Keratinocyte (primary cell): ENCODE data around the gene MAP7. TPM values are rescaled to one million over a fixed set of nuclear protein-coding genes. Genes with fewer than 3 reads are reported as not detected.
A peak's percentile ranks its signal among the peaks of the same experiment; 100 is the strongest.

Experiments used
- DNase-seq: peaks from one replicate; pipeline ENCODE4 v3.0.0-alpha.2; 2011; ENCODE audit warnings: low read depth, missing footprints, low spot score
- FAIRE-seq: peaks from 2 replicates; lab custom pipeline; 2011; peaks lifted over from hg19 to GRCh38; lab: Jason Lieb, UNC
- H2AFZ ChIP-seq: 2 replicates; pipeline ENCODE4 v1.6.0; 2012; ENCODE audit warnings: low read length, control low read depth, inconsistent platforms; ENCODE audit not compliant: control insufficient read depth
- H3K27ac ChIP-seq: 2 replicates; pipeline ENCODE4 v1.5.1; 2011; ENCODE audit warnings: low read length; ENCODE audit not compliant: control insufficient read depth, insufficient read depth
- H3K27me3 ChIP-seq: 3 replicates; pipeline ENCODE4 v1.6.0; 2011; ENCODE audit warnings: low read length; ENCODE audit not compliant: control insufficient read depth, insufficient read depth; ENCODE audit errors: extremely low read depth
- H3K36me3 ChIP-seq, 2 experiments: 2 replicates in 1 of 2; 3 replicates in 1 of 2; pipeline ENCODE4 v1.5.1; 2011; ENCODE audit warnings: low read length in 2 of 2, mild to moderate bottlenecking in 1 of 2; ENCODE audit not compliant: control insufficient read depth in 2 of 2, insufficient read depth in 2 of 2; ENCODE audit errors: extremely low read depth in 1 of 2
- H3K4me1 ChIP-seq: 3 replicates; pipeline ENCODE4 v1.5.1; 2011; ENCODE audit warnings: low read length; ENCODE audit not compliant: control insufficient read depth, insufficient read depth; ENCODE audit errors: extremely low read depth
- H3K4me2 ChIP-seq: 3 replicates; pipeline ENCODE4 v1.6.0; 2011; ENCODE audit warnings: low read depth, low read length; ENCODE audit not compliant: control insufficient read depth, insufficient read depth; ENCODE audit errors: extremely low read depth
- H3K4me3 ChIP-seq, 3 experiments: fragments of 200-600 bp in 1 of 3; sonication (generic) in 1 of 3; 2 replicates in 2 of 3; 3 replicates in 1 of 3; pipeline ENCODE4 v1.5.1; 2011 to 2016; ENCODE audit warnings: low read length in 3 of 3, mild to moderate bottlenecking in 3 of 3, control low read depth in 2 of 3, inconsistent platforms in 1 of 3, low read depth in 1 of 3, mixed read lengths in 1 of 3, mixed run types in 1 of 3, moderate library complexity in 1 of 3; ENCODE audit not compliant: control insufficient read depth in 2 of 3, insufficient read depth in 2 of 3; ENCODE audit errors: extremely low read depth in 1 of 3
- H3K79me2 ChIP-seq: 2 replicates; pipeline ENCODE4 v1.6.0; 2012; ENCODE audit warnings: low read length; ENCODE audit not compliant: control insufficient read depth, insufficient read depth
- H3K9ac ChIP-seq: 3 replicates; pipeline ENCODE4 v1.6.0; 2011; ENCODE audit warnings: low read length; ENCODE audit not compliant: control insufficient read depth, insufficient read depth; ENCODE audit errors: extremely low read depth
- H3K9me1 ChIP-seq: 3 replicates; pipeline ENCODE4 v1.6.0; 2011; ENCODE audit warnings: low read length; ENCODE audit not compliant: control insufficient read depth, insufficient read depth; ENCODE audit errors: extremely low read depth
- H3K9me3 ChIP-seq: 2 replicates; pipeline ENCODE4 v1.5.1; 2012; ENCODE audit warnings: low read depth, low read length; ENCODE audit not compliant: control insufficient read depth
- H4K20me1 ChIP-seq: 3 replicates; pipeline ENCODE4 v1.6.0; 2011; ENCODE audit warnings: low read length; ENCODE audit not compliant: control insufficient read depth, insufficient read depth; ENCODE audit errors: extremely low read depth
- CTCF ChIP-seq, 3 experiments: IDR thresholded peaks in 1 of 3; conservative IDR thresholded peaks in 1 of 3; optimal IDR thresholded peaks in 1 of 3; 2 replicates in 2 of 3; 3 replicates in 1 of 3; pipeline versions ENCODE3 to v1.5.1; 2011; ENCODE audit warnings: low read length in 3 of 3, mild to moderate bottlenecking in 3 of 3, moderate library complexity in 2 of 3, control low read depth in 1 of 3, inconsistent platforms in 1 of 3; ENCODE audit not compliant: insufficient read depth in 2 of 3; ENCODE audit errors: extremely low read depth in 1 of 3
- EZH2 ChIP-seq: IDR thresholded peaks from one replicate; pipeline ENCODE4 v1.6.1; 2012; ENCODE audit warnings: inconsistent platforms, mild to moderate bottlenecking, low read length, moderate library complexity
- dilution Hi-C: fragments of 300-500 bp; cut with MboI; formaldehyde crosslinking; loops from one replicate; pipeline ENCODE4 v1.7.0; 2020; ENCODE audit warnings: low sequenced_read_pairs; ENCODE audit not compliant: extremely low pct_ligation_motif_present
- polyA plus RNA-seq, 5 experiments: library from polyadenylated mRNA; depleted of rRNA in 3 of 5; stranded (reverse) in 3 of 5; stranded (forward) in 1 of 5; unstranded in 1 of 5; fragments of >200 nt; gene quantifications; 1 replicate in 1 of 5; 2 replicates in 3 of 5; 3 replicates in 1 of 5; pipeline versions ENCODE4 v1.2.1 to v1.2.3, GENCODE V29; 2011 to 2012; ENCODE audit warnings: missing spikeins in 2 of 5, low read depth in 1 of 5, low replicate concordance in 1 of 5

The MAP7 gene
- polyA plus RNA-seq, 1 donor (not counting 4 experiments of a cell fraction or from before 2014, with no cell fraction given) = 11.8 TPM

- H3K4me3 ChIP-seq = peak overlapping the region; percentile 75 to 86 (median 80)
- DNase-seq (no peak), FAIRE-seq (no peak)
- no peaks in the 10 kb centered on the region for H4K20me1 ChIP-seq
- dilution Hi-C loops = no loop called here
- H3K36me3 ChIP-seq = no peaks in the 10 kb centered on the region
- peak overlapping the region; percentile 94 for H3K4me2 ChIP-seq
- H3K27ac ChIP-seq = peak overlapping the region; percentile 77
- H3K9ac ChIP-seq = peak overlapping the region; percentile 86
- H3K9me1 ChIP-seq = no peaks in the 10 kb centered on the region
- no peaks in the 10 kb centered on the region for H3K9me3 ChIP-seq
- peak overlapping the region; percentile 75 for H2AFZ ChIP-seq
- TF ChIP-seq CTCF (optimal IDR thresholded peaks at IDR 0.05 in 1 of 3, IDR thresholded peaks at IDR 0.05 in 1 of 3, conservative IDR thresholded peaks at IDR 0.05 in 1 of 3; ENCODE audit: extremely low read depth in 1 of 3, insufficient read depth in 2 of 3, low read length in 3 of 3) (no peak), EZH2 (no peak)
- H3K27me3 ChIP-seq = no peaks in the 10 kb centered on the region
- H3K4me1 ChIP-seq = peaks cover 8% of the 10 kb centered on the region
- peaks cover 32% of the 10 kb centered on the region for H3K79me2 ChIP-seq
Observed at GRCh38 chr6:136549300-136550044, 750 bp downstream of the MAP7 start.

- Histone ChIP-seq H3K79me2 (peaks cover 37% of the 10 kb centered on the region), H3K9ac (peak overlapping the region; percentile 86)
Observed at GRCh38 chr6:136548582-136549299, 1.5 kb downstream of the MAP7 start.

More at GRCh38 chr6:136548582-136549299, 1.5 kb downstream of the MAP7 start:
- Histone ChIP-seq H3K4me3 (peak overlapping the region; percentile 75 to 86 (median 80)), H3K4me1 (peaks cover 8% of the 10 kb centered on the region), H3K36me3 (no peaks in the 10 kb centered on the region), H3K9me1 (no peaks in the 10 kb centered on the region), H3K4me2 (peak overlapping the region; percentile 94), H3K9me3 (no peaks in the 10 kb centered on the region), H2AFZ (peak overlapping the region; percentile 58), H3K27me3 (no peaks in the 10 kb centered on the region), H3K27ac (peak overlapping the region; percentile 77), H4K20me1 (no peaks in the 10 kb centered on the region)
- FAIRE-seq (peak; percentile 26), DNase-seq (no peak)
- dilution Hi-C loops = no loop called here
- TF ChIP-seq CTCF (optimal IDR thresholded peaks at IDR 0.05 in 1 of 3, IDR thresholded peaks at IDR 0.05 in 1 of 3, conservative IDR thresholded peaks at IDR 0.05 in 1 of 3; ENCODE audit: extremely low read depth in 1 of 3, insufficient read depth in 2 of 3, low read length in 3 of 3) = no peak
